A549 (cell line): ENCODE measurements around the gene GAA.

Source experiments
- CBX8 ChIP-seq: fragments of 200-600 bp; sonication (generic); IDR thresholded peaks from 2 replicates; pipeline ENCODE4 v1.6.1; 2016
- CEBPB ChIP-seq, 2 experiments: fragments of >200 bp in 1 of 2; sonication (Bioruptor Twin) in 1 of 2; formaldehyde crosslinking in 1 of 2; IDR thresholded peaks; 2 replicates each; pipeline ENCODE4 v1.6.1; 2012 to 2016
- CTCF ChIP-seq: fragments of >200 bp; sonication (Bioruptor Twin); formaldehyde crosslinking; IDR thresholded peaks from 3 replicates; pipeline ENCODE4 v1.5.1; 2016
- EP300 ChIP-seq, 2 experiments: fragments of >200 bp; sonication (Bioruptor Twin); formaldehyde crosslinking; IDR thresholded peaks; 2 replicates in 1 of 2; 3 replicates in 1 of 2; pipeline ENCODE4 v1.6.1; 2016 to 2017
- KDM5A ChIP-seq: fragments of 200-600 bp; sonication (generic); IDR thresholded peaks from 2 replicates; pipeline ENCODE4 v1.6.1; 2016; ENCODE audit warnings: antibody characterized with exemption, mild to moderate bottlenecking
- MAFK ChIP-seq: fragments of 450-650 bp; IDR thresholded peaks from 2 replicates; pipeline ENCODE4 v1.6.1; 2014; ENCODE audit not compliant: partially characterized antibody
- NR3C1 ChIP-seq: fragments of >200 bp; sonication (Bioruptor Twin); formaldehyde crosslinking; IDR thresholded peaks from 3 replicates; pipeline ENCODE4 v1.6.1; 2017
- POLR2A ChIP-seq: IDR thresholded peaks from 2 replicates; pipeline ENCODE4 v1.6.1; 2012; ENCODE audit warnings: mild to moderate bottlenecking, low read length
- POLR2AphosphoS2 ChIP-seq: conservative IDR thresholded peaks from 2 replicates; pipeline ENCODE4 v1.6.1; 2012; ENCODE audit warnings: low read length, improper control_type of control experiment, inconsistent platforms
- SMC3 ChIP-seq: fragments of >200 bp; sonication (Bioruptor Twin); formaldehyde crosslinking; IDR thresholded peaks from 3 replicates; pipeline ENCODE4 v1.6.1; 2018; ENCODE audit warnings: inconsistent platforms
- TFCP2L1 ChIP-seq: fragments of 250-450 bp; sonication (Bioruptor Pico); IDR thresholded peaks from 2 replicates; pipeline ENCODE4 v1.5.0; 2021; ENCODE audit warnings: mild to moderate bottlenecking
- TF ChIP-seq, protein P1 (sequence below): fragments of 150-350 bp; IDR thresholded peaks from 2 replicates; pipeline ENCODE4 v1.6.1; 2014; ENCODE audit warnings: low read depth, mild to moderate bottlenecking, low read length
- TF ChIP-seq, protein P2 (sequence below): IDR thresholded peaks from 2 replicates; pipeline ENCODE4 v1.6.1; 2012

DNA sequence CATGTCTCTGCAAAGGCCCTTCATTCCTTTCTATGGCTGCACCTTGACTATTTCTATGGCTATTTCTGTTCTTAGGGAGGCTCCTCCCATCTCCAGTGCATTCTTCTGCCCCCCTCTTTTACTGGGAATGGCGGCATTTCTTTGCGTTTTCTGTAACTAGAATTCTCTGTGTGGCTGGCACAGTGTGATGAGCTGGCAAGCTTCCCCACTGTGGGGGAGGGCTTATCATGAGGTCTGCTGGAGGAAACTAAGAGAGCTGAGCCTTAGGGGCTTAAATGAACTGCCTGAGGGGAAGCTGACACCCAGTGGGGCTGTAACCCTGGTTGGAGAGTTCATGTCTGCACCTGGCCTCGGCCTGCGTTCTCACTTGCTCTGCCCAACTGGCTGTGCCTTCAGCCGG is 67.0 kb downstream of the GAA start:
- TF ChIP-seq CTCF (no peak), NR3C1 (no peak), SMC3 (no peak), TFCP2L1 (CRISPR knock-in tag) (no peak), POLR2A (no peak), CEBPB (IDR thresholded peaks at IDR 0.05) (no peak), POLR2AphosphoS2 (no peak), CBX8 (no peak), KDM5A (no peak), MAFK (no peak), EP300 (IDR thresholded peaks at IDR 0.05) (no peak)
- TF ChIP-seq, protein P1, sequence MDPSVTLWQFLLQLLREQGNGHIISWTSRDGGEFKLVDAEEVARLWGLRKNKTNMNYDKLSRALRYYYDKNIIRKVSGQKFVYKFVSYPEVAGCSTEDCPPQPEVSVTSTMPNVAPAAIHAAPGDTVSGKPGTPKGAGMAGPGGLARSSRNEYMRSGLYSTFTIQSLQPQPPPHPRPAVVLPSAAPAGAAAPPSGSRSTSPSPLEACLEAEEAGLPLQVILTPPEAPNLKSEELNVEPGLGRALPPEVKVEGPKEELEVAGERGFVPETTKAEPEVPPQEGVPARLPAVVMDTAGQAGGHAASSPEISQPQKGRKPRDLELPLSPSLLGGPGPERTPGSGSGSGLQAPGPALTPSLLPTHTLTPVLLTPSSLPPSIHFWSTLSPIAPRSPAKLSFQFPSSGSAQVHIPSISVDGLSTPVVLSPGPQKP = no peak
- TF ChIP-seq, protein P2, sequence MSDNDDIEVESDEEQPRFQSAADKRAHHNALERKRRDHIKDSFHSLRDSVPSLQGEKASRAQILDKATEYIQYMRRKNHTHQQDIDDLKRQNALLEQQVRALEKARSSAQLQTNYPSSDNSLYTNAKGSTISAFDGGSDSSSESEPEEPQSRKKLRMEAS = no peak
